Muscle layer of duodenum (tissue), 2 donors: ENCODE results near the gene PI16.
A peak's percentile ranks its signal among the peaks of the same experiment; 100 is the strongest.

Experiments used
- H3K27ac ChIP-seq: one replicate; pipeline ENCODE4 v1.7.0; 2013; ENCODE audit warnings: mild to moderate bottlenecking, low read length
- H3K27me3 ChIP-seq: one replicate; pipeline ENCODE4 v1.7.0; 2013; ENCODE audit warnings: low read depth, mild to moderate bottlenecking, control low read depth, low read length
- H3K36me3 ChIP-seq, 2 donors: one replicate each; pipeline ENCODE4 v1.7.0; 2013; ENCODE audit warnings: low read length in 2 of 2, control low read depth in 1 of 2, mild to moderate bottlenecking in 1 of 2; ENCODE audit not compliant: insufficient read depth in 2 of 2, control insufficient read depth in 1 of 2
- H3K4me1 ChIP-seq, 2 donors: one replicate each; pipeline ENCODE4 v1.7.0; 2013; ENCODE audit warnings: low read length in 2 of 2, mild to moderate bottlenecking in 2 of 2, control low read depth in 1 of 2, moderate library complexity in 1 of 2; ENCODE audit not compliant: insufficient read depth in 2 of 2, control insufficient read depth in 1 of 2
- H3K4me3 ChIP-seq, 2 donors: one replicate each; pipeline ENCODE4 v1.7.0; 2013; ENCODE audit warnings: low read length in 2 of 2, low read depth in 1 of 2, mild to moderate bottlenecking in 1 of 2
- H3K9me3 ChIP-seq, 2 donors: one replicate each; pipeline ENCODE4 v1.7.0; 2013; ENCODE audit warnings: low read length in 2 of 2, control low read depth in 1 of 2, mild to moderate bottlenecking in 1 of 2; ENCODE audit not compliant: control insufficient read depth in 1 of 2
- donor health status: healthy.

PI16 gene

GRCh38 chr6:36954262-36954931 is at the start of gene PI16:
Gene PI16, plus strand, starts transcription at chr6:36954738. Its CDS starts 23 bp downstream, at chr6:36954761.
- Histone ChIP-seq H3K27ac (no peak within 1 kb of the TSS), H3K4me1 (no peaks in the 10 kb centered on the region), H3K9me3 (no peaks in the 10 kb centered on the region), H3K36me3 (no peaks in the 10 kb centered on the region), H3K4me3 (peak within 1 kb of the TSS in 1 of 2 donors; percentile 9), H3K27me3 (no peaks in the 10 kb centered on the region)

- H3K27ac ChIP-seq: no peak overlapping the region
- H3K4me1 ChIP-seq: peaks cover 0 to 30% of the 10 kb centered on the region in 2 donors
- H3K9me3 ChIP-seq: no peaks in the 10 kb centered on the region
- H3K36me3 ChIP-seq: peaks cover 24 to 31% of the 10 kb centered on the region in 2 donors
- H3K27me3 ChIP-seq: no peaks in the 10 kb centered on the region
- H3K4me3 ChIP-seq: no peak overlapping the region
Measured at GRCh38 chr6:36904851-36905393, 49.6 kb upstream of the PI16 start.

GRCh38 chr6:36906539-36907325 is 47.8 kb upstream of the PI16 start:
- Histone ChIP-seq H3K27ac (no peak overlapping the region), H3K9me3 (no peaks in the 10 kb centered on the region), H3K4me3 (no peak overlapping the region), H3K36me3 (peaks cover 24 to 28% of the 10 kb centered on the region in 2 donors), H3K27me3 (no peaks in the 10 kb centered on the region), H3K4me1 (peaks cover 0 to 30% of the 10 kb centered on the region in 2 donors)

GRCh38 chr6:36907781-36908180 is 46.8 kb upstream of the PI16 start:
- peaks cover 0 to 30% of the 10 kb centered on the region in 2 donors for H3K4me1 ChIP-seq
- H3K4me3 ChIP-seq: no peak overlapping the region
- H3K36me3 ChIP-seq: peaks cover 18 to 28% of the 10 kb centered on the region in 2 donors
- no peaks in the 10 kb centered on the region for H3K27me3 ChIP-seq
- no peaks in the 10 kb centered on the region for H3K9me3 ChIP-seq
- H3K27ac ChIP-seq: peak overlapping the region; percentile 39

- Histone ChIP-seq H3K27me3 (no peaks in the 10 kb centered on the region), H3K36me3 (peaks cover 22 to 29% of the 10 kb centered on the region in 2 donors), H3K9me3 (no peaks in the 10 kb centered on the region), H3K4me1 (peaks cover 0 to 30% of the 10 kb centered on the region in 2 donors), H3K4me3 (no peak overlapping the region), H3K27ac (no peak overlapping the region)
Measured at GRCh38 chr6:36908747-36909146, 45.8 kb upstream of the PI16 start.

GRCh38 chr6:36912030-36912454 is 42.5 kb upstream of the PI16 start:
- H3K4me3 ChIP-seq: no peak overlapping the region
- no peak overlapping the region for H3K27ac ChIP-seq
- H3K4me1 ChIP-seq: peaks cover 0 to 14% of the 10 kb centered on the region in 2 donors
- peaks cover 19 to 40% of the 10 kb centered on the region in 2 donors for H3K36me3 ChIP-seq
- no peaks in the 10 kb centered on the region for H3K27me3 ChIP-seq
- no peaks in the 10 kb centered on the region for H3K9me3 ChIP-seq

- Histone ChIP-seq H3K27me3 (no peaks in the 10 kb centered on the region), H3K9me3 (no peaks in the 10 kb centered on the region), H3K4me3 (no peak overlapping the region), H3K36me3 (peaks cover 23 to 44% of the 10 kb centered on the region in 2 donors), H3K27ac (no peak overlapping the region), H3K4me1 (peaks cover 0 to 13% of the 10 kb centered on the region in 2 donors)
Measured at GRCh38 chr6:36912586-36912985, 42.0 kb upstream of the PI16 start.

- H3K9me3 ChIP-seq: no peaks in the 10 kb centered on the region
- H3K4me1 ChIP-seq: peaks cover 2 to 13% of the 10 kb centered on the region in 2 donors
- peaks cover 23 to 48% of the 10 kb centered on the region in 2 donors for H3K36me3 ChIP-seq
- H3K27me3 ChIP-seq: no peaks in the 10 kb centered on the region
- H3K27ac ChIP-seq: no peak overlapping the region
- H3K4me3 ChIP-seq: no peak overlapping the region
Measured at GRCh38 chr6:36913082-36913481, 41.5 kb upstream of the PI16 start.

- Histone ChIP-seq H3K27me3 (no peaks in the 10 kb centered on the region), H3K4me1 (peaks cover 7 to 24% of the 10 kb centered on the region in 2 donors), H3K4me3 (no peak overlapping the region), H3K27ac (no peak overlapping the region), H3K36me3 (peaks cover 25 to 58% of the 10 kb centered on the region in 2 donors), H3K9me3 (no peaks in the 10 kb centered on the region)
Measured at GRCh38 chr6:36914227-36914794, 40.2 kb upstream of the PI16 start.

GRCh38 chr6:36915599-36915998 is 38.9 kb upstream of the PI16 start:
- H3K9me3 ChIP-seq: no peaks in the 10 kb centered on the region
- H3K27ac ChIP-seq: no peak overlapping the region
- H3K27me3 ChIP-seq: no peaks in the 10 kb centered on the region
- H3K4me3 ChIP-seq: no peak overlapping the region
- peaks cover 36 to 68% of the 10 kb centered on the region in 2 donors for H3K36me3 ChIP-seq
- H3K4me1 ChIP-seq: peaks cover 7 to 30% of the 10 kb centered on the region in 2 donors

- no peak overlapping the region for H3K4me3 ChIP-seq
- H3K27me3 ChIP-seq: no peaks in the 10 kb centered on the region
- H3K36me3 ChIP-seq: peaks cover 38 to 68% of the 10 kb centered on the region in 2 donors
- no peak overlapping the region for H3K27ac ChIP-seq
- H3K9me3 ChIP-seq: no peaks in the 10 kb centered on the region
- H3K4me1 ChIP-seq: peaks cover 7 to 30% of the 10 kb centered on the region in 2 donors
Measured at GRCh38 chr6:36916126-36916525, 38.4 kb upstream of the PI16 start.
